Activated naive CD8-positive, alpha-beta T cell (primary cell): Measurements from ENCODE around the gene MARCHF10.

Source experiments
- H3K27ac Mint-ChIP-seq: one replicate; pipeline ENCODE4 v1.8.0; 2021; ENCODE audit warnings: mixed read lengths
- H3K27me3 Mint-ChIP-seq: one replicate; pipeline ENCODE4 v1.8.0; 2021; ENCODE audit warnings: mixed read lengths
- H3K36me3 Mint-ChIP-seq: one replicate; pipeline ENCODE4 v1.8.0; 2021; ENCODE audit warnings: mixed read lengths
- H3K4me1 Mint-ChIP-seq: one replicate; pipeline ENCODE4 v1.8.0; 2021; ENCODE audit warnings: low read depth, mixed read lengths
- H3K4me3 Mint-ChIP-seq: one replicate; pipeline ENCODE4 v1.8.0; 2021; ENCODE audit warnings: mild to moderate bottlenecking, mixed read lengths
- H3K9me3 Mint-ChIP-seq: one replicate; pipeline ENCODE4 v1.8.0; 2021; ENCODE audit warnings: low read depth, mixed read lengths

Gene MARCHF10

GRCh38 chr17:62671553-62671952, 136.6 kb downstream of the MARCHF10 start:
- no peaks in the 10 kb centered on the region for H3K9me3 Mint-ChIP-seq
- H3K4me1 Mint-ChIP-seq = peaks cover 10% of the 10 kb centered on the region
- H3K27ac Mint-ChIP-seq = no peak overlapping the region
- peaks cover 3% of the 10 kb centered on the region for H3K36me3 Mint-ChIP-seq
- no peak overlapping the region for H3K4me3 Mint-ChIP-seq
- no peaks in the 10 kb centered on the region for H3K27me3 Mint-ChIP-seq

DNA sequence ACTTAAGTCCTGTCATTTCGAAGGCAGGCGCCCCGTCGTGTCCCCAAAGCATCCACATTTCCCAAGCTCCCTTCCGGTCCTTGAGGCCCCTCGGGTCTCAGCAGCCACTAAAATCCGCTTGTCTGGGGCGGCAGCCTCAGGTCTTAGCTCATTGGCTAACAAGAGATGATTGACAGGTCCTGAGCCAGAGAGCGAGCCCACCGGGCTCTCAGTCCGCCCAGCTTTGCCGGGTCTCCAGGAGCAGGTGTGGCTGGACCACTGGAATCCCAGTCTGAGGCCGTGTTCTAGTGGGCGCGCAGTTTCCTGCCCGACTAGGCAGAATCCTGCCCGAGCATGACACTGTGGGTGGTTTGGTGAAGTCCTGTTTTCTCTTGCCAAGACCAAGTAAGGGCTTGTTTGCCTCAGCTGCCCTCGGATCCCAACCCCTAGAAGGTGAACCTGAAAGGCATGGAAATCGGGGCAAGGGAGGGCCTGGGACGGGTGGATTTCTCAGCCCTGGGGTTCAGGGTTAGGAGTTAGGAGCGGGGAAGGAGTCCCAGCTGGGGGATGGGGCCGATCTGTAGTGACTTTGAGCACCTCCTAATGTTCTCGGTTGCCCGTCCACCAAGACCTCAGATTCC, 137.8 kb downstream of the MARCHF10 start:
- Mint-ChIP-seq H3K36me3 (peaks cover 3% of the 10 kb centered on the region), H3K9me3 (no peaks in the 10 kb centered on the region), H3K4me1 (peaks cover 10% of the 10 kb centered on the region), H3K27ac (no peak overlapping the region), H3K4me3 (no peak overlapping the region), H3K27me3 (no peaks in the 10 kb centered on the region)

DNA sequence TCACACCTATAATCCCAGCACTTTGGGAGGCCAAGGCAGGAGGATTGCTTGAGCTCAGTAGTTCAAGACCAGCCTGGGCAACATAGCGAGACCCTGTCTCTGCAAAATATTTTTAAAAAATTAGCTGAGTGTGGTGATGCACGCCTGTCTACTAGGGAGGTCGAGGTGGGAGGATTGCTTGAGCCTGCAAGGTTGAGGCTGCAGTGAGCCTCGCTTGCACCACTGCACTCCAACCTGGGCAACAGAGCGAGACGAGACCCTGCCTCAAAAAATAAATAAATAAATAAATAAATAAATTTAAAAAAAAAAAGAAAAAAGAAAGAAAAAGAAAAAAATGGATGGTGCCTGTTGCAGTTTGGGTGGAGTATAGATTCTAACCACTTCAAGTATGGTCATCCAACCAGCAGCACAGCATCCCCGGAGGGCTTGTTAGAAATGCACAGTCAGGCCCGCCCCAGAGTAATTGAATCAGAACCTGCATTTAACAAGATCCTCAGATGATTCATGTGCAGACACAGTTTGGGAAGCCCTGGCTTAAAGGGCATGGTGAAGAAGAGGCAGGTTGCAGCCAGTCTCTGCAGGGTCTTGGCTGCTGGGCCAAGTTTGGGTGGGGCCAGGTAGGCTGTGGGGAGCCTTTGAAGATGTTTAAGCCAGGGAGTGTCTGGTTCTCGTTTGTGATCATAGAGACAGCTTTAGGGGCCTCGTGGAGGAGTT, 139.9 kb downstream of the MARCHF10 start:
- Mint-ChIP-seq H3K27me3 (no peaks in the 10 kb centered on the region), H3K9me3 (no peaks in the 10 kb centered on the region), H3K4me1 (peaks cover 10% of the 10 kb centered on the region), H3K36me3 (peaks cover 3% of the 10 kb centered on the region), H3K27ac (no peak overlapping the region), H3K4me3 (no peak overlapping the region)

- Mint-ChIP-seq H3K27ac (no peak overlapping the region), H3K4me1 (peaks cover 8% of the 10 kb centered on the region), H3K4me3 (no peak overlapping the region), H3K27me3 (no peaks in the 10 kb centered on the region), H3K9me3 (no peaks in the 10 kb centered on the region), H3K36me3 (peaks cover 3% of the 10 kb centered on the region)
These were observed 141.1 kb downstream of the MARCHF10 start for GRCh38 chr17:62666801-62667591.

- Mint-ChIP-seq H3K36me3 (peaks cover 6% of the 10 kb centered on the region), H3K4me3 (no peak overlapping the region), H3K4me1 (peaks cover 8% of the 10 kb centered on the region), H3K9me3 (peaks cover 3% of the 10 kb centered on the region), H3K27me3 (no peaks in the 10 kb centered on the region), H3K27ac (no peak overlapping the region)
These were observed 141.9 kb downstream of the MARCHF10 start for GRCh38 chr17:62666061-62666800.

- no peak overlapping the region for H3K4me3 Mint-ChIP-seq
- no peak overlapping the region for H3K27ac Mint-ChIP-seq
These were observed 142.5 kb downstream of the MARCHF10 start for GRCh38 chr17:62665599-62665998.

GRCh38 chr17:62664336-62665120, 143.6 kb downstream of the MARCHF10 start:
- peaks cover 12% of the 10 kb centered on the region for H3K9me3 Mint-ChIP-seq
- H3K27ac Mint-ChIP-seq = no peak overlapping the region
- peaks cover 8% of the 10 kb centered on the region for H3K4me1 Mint-ChIP-seq
- H3K27me3 Mint-ChIP-seq = no peaks in the 10 kb centered on the region
- H3K36me3 Mint-ChIP-seq = peaks cover 14% of the 10 kb centered on the region
- no peak overlapping the region for H3K4me3 Mint-ChIP-seq

More at GRCh38 chr17:62665599-62665998, 142.5 kb downstream of the MARCHF10 start:
- Mint-ChIP-seq H3K4me1 (peaks cover 8% of the 10 kb centered on the region), H3K36me3 (peaks cover 12% of the 10 kb centered on the region), H3K9me3 (peaks cover 10% of the 10 kb centered on the region), H3K27me3 (no peaks in the 10 kb centered on the region)

GRCh38 chr17:62663304-62663703, 144.8 kb downstream of the MARCHF10 start:
- no peak overlapping the region for H3K27ac Mint-ChIP-seq
- peaks cover 3% of the 10 kb centered on the region for H3K4me1 Mint-ChIP-seq

DNA sequence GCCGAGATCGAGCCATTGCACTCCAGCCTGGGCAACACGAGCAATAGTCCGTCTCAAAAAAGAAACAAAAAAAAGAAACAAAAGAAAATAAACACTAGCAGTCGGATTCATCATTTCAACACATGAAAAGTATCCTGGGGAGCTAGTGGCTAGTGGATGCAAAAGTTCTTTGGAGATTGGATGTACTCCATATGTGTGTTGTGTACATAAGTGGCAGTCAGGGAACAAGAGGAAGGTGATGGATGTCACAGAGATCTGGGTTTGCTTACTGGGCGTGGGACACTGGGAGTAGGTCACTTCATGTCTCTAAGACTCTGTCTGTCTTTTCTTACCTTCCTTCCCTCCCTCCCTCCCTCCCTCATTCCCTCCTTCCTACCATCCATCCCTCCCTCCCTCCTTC, 145.3 kb downstream of the MARCHF10 start:
- Mint-ChIP-seq H3K4me3 (no peak overlapping the region), H3K4me1 (peaks cover 2% of the 10 kb centered on the region), H3K36me3 (peaks cover 14% of the 10 kb centered on the region), H3K9me3 (peaks cover 12% of the 10 kb centered on the region), H3K27ac (no peak overlapping the region), H3K27me3 (no peaks in the 10 kb centered on the region)

More at GRCh38 chr17:62663304-62663703, 144.8 kb downstream of the MARCHF10 start:
- H3K27me3 Mint-ChIP-seq = no peaks in the 10 kb centered on the region
- peaks cover 14% of the 10 kb centered on the region for H3K36me3 Mint-ChIP-seq
- peaks cover 12% of the 10 kb centered on the region for H3K9me3 Mint-ChIP-seq
- H3K4me3 Mint-ChIP-seq = no peak overlapping the region

- no peak overlapping the region for H3K27ac Mint-ChIP-seq
- no peak overlapping the region for H3K4me3 Mint-ChIP-seq
- peaks cover 11% of the 10 kb centered on the region for H3K36me3 Mint-ChIP-seq
- H3K9me3 Mint-ChIP-seq = peaks cover 12% of the 10 kb centered on the region
- no peaks in the 10 kb centered on the region for H3K4me1 Mint-ChIP-seq
- no peaks in the 10 kb centered on the region for H3K27me3 Mint-ChIP-seq
These were observed 146.8 kb downstream of the MARCHF10 start for GRCh38 chr17:62661337-62661736.

DNA sequence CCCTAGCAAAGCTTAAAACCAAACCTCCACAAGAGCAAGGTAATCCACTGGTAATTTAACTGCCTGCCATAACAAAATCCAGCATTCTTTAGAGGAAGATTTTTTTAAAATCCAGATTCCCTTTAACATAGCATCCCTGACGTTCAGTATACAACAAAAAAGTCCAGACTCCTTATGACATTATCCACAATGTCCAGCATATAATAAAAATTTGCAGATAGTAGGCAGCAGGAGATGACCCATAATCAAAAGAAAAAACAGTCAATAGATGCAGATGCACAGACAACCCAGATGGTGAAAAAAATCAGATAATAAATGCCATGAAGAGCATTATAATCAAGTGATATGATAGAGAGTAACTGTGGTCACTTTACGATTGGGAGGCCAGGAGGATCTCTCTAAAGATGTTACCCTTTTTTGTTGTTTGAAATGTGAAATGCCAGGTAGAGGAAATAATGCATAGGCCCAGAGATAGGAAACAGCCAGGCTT, 147.4 kb downstream of the MARCHF10 start:
- Mint-ChIP-seq H3K36me3 (peaks cover 11% of the 10 kb centered on the region), H3K4me1 (no peaks in the 10 kb centered on the region), H3K9me3 (peaks cover 12% of the 10 kb centered on the region), H3K27ac (no peak overlapping the region), H3K27me3 (no peaks in the 10 kb centered on the region), H3K4me3 (no peak overlapping the region)

- H3K27ac Mint-ChIP-seq = no peak overlapping the region
- peaks cover 12% of the 10 kb centered on the region for H3K9me3 Mint-ChIP-seq
- H3K4me1 Mint-ChIP-seq = peaks cover 9% of the 10 kb centered on the region
- peaks cover 11% of the 10 kb centered on the region for H3K36me3 Mint-ChIP-seq
- H3K4me3 Mint-ChIP-seq = no peak overlapping the region
- H3K27me3 Mint-ChIP-seq = no peaks in the 10 kb centered on the region
These were observed 149.8 kb downstream of the MARCHF10 start for GRCh38 chr17:62658136-62658920.

GRCh38 chr17:62657690-62658089, 150.4 kb downstream of the MARCHF10 start:
- peaks cover 12% of the 10 kb centered on the region for H3K4me1 Mint-ChIP-seq
- no peaks in the 10 kb centered on the region for H3K27me3 Mint-ChIP-seq
- peaks cover 11% of the 10 kb centered on the region for H3K36me3 Mint-ChIP-seq
- peaks cover 12% of the 10 kb centered on the region for H3K9me3 Mint-ChIP-seq
- H3K27ac Mint-ChIP-seq = no peak overlapping the region
- no peak overlapping the region for H3K4me3 Mint-ChIP-seq
